Measurements from ENCODE around the gene OSBP.

The OSBP gene

GRCh38 chr11:59602432-59602831 is 13.1 kb downstream of the OSBP start:
- no peak for DNase-seq (ENCODE audit: low spot score)

GRCh38 chr11:59601788-59602187 is 13.8 kb downstream of the OSBP start:
- no peak for DNase-seq (ENCODE audit: low spot score)

- no peak for DNase-seq (ENCODE audit: low spot score)
Observed at GRCh38 chr11:59600636-59601035, 14.9 kb downstream of the OSBP start.

GRCh38 chr11:59600234-59600633 is 15.3 kb downstream of the OSBP start:
- DNase-seq (ENCODE audit: low spot score), result no peak

GRCh38 chr11:59598961-59599360 is 16.6 kb downstream of the OSBP start:
- DNase-seq (ENCODE audit: low spot score), result no peak

GRCh38 chr11:59584294-59584693 is 31.3 kb downstream of the OSBP start:
- no peak for DNase-seq (ENCODE audit: low spot score)

GRCh38 chr11:59582006-59582405 is 33.6 kb downstream of the OSBP start:
- DNase-seq (ENCODE audit: low spot score), result no peak

- no peak for DNase-seq (ENCODE audit: low spot score)
Observed at GRCh38 chr11:59578369-59578768, 37.2 kb downstream of the OSBP start.

GRCh38 chr11:59575505-59575904 is 40.1 kb downstream of the OSBP start:
- DNase-seq (ENCODE audit: low spot score), result no peak

- DNase-seq (ENCODE audit: low spot score), result no peak
Observed at GRCh38 chr11:59574932-59575502, 40.6 kb downstream of the OSBP start.

GRCh38 chr11:59574467-59574866 is 41.1 kb downstream of the OSBP start:
- DNase-seq (ENCODE audit: low spot score), result no peak

GRCh38 chr11:59573216-59573615 is 42.4 kb downstream of the OSBP start:
- DNase-seq (ENCODE audit: low spot score), result no peak

GRCh38 chr11:59572091-59572490 is 43.5 kb downstream of the OSBP start:
- no peak for DNase-seq (ENCODE audit: low spot score)

- DNase-seq (ENCODE audit: low spot score), result no peak
Observed at GRCh38 chr11:59562292-59562691, 53.3 kb downstream of the OSBP start.

GRCh38 chr11:59560702-59561473 is 54.7 kb downstream of the OSBP start:
- DNase-seq (ENCODE audit: low spot score), result peak; percentile 75

GRCh38 chr11:59560290-59560701 is 55.3 kb downstream of the OSBP start:
- peak; percentile 74 for DNase-seq (ENCODE audit: low spot score)

GRCh38 chr11:59559886-59560285 is 55.7 kb downstream of the OSBP start:
- DNase-seq (ENCODE audit: low spot score), result no peak

GRCh38 chr11:59558270-59558643 is 57.3 kb downstream of the OSBP start:
- no peak for DNase-seq (ENCODE audit: low spot score)

GRCh38 chr11:59556917-59557348 is 58.6 kb downstream of the OSBP start:
- DNase-seq (ENCODE audit: low spot score), result no peak

- peak; percentile 68 for DNase-seq (ENCODE audit: low spot score)
Observed at GRCh38 chr11:59556115-59556916, 59.3 kb downstream of the OSBP start.

GRCh38 chr11:59555601-59556114 is 59.9 kb downstream of the OSBP start:
- no peak for DNase-seq (ENCODE audit: low spot score)

- no peak for DNase-seq (ENCODE audit: low spot score)
Observed at GRCh38 chr11:59553323-59553722, 62.3 kb downstream of the OSBP start.

- DNase-seq (ENCODE audit: low spot score), result no peak
Observed at GRCh38 chr11:59552844-59553243, 62.7 kb downstream of the OSBP start.

Measured in globus pallidus (tissue), 1 donor.